Gastroesophageal sphincter (tissue), 3 donors: ENCODE measurements around the gene TP73.

Source experiments
- POLR2A ChIP-seq, 2 donors: fragments of 450-650 bp; IDR thresholded peaks; one replicate each; pipeline ENCODE4 v1.6.1; 2017; ENCODE audit warnings: antibody characterized with exemption in 2 of 2, mild to moderate bottlenecking in 2 of 2, moderate library complexity in 1 of 2
- POLR2AphosphoS5 ChIP-seq: sonication (generic); formaldehyde crosslinking; IDR thresholded peaks from one replicate; pipeline ENCODE4 v1.6.1; 2017; ENCODE audit warnings: antibody characterized with exemption
- TF ChIP-seq, protein P1 (sequence below), 4 experiments: fragments of 200-600 bp in 2 of 4; fragments of 450-650 bp in 2 of 4; sonication (generic) in 1 of 4; IDR thresholded peaks; one replicate each; pipeline ENCODE4 v1.5.1; 2017 to 2019; ENCODE audit warnings: antibody characterized with exemption in 4 of 4, mild to moderate bottlenecking in 2 of 4, moderate library complexity in 2 of 4

DNA sequence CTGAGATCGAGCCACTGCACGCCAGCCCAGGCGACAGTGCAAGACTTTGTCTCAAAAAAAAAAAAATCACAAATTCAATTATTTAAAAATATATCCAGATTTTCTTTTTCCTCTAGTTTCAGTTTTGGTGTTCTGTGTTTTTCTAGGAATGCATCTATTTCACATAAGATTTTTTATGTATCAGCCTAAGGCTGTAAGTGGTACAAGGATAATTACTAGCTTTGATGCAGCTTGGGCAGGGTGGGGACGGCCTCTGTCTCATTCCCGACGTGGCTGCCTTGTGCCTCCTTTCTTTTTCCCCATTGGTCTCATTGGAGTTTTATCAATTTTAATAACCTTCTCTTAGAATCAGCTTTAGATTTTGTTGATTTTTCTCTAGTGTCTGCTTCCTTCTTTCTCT is 106.8 kb downstream of the TP73 start:
- TF ChIP-seq, protein P1, sequence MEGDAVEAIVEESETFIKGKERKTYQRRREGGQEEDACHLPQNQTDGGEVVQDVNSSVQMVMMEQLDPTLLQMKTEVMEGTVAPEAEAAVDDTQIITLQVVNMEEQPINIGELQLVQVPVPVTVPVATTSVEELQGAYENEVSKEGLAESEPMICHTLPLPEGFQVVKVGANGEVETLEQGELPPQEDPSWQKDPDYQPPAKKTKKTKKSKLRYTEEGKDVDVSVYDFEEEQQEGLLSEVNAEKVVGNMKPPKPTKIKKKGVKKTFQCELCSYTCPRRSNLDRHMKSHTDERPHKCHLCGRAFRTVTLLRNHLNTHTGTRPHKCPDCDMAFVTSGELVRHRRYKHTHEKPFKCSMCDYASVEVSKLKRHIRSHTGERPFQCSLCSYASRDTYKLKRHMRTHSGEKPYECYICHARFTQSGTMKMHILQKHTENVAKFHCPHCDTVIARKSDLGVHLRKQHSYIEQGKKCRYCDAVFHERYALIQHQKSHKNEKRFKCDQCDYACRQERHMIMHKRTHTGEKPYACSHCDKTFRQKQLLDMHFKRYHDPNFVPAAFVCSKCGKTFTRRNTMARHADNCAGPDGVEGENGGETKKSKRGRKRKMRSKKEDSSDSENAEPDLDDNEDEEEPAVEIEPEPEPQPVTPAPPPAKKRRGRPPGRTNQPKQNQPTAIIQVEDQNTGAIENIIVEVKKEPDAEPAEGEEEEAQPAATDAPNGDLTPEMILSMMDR (IDR thresholded peaks at IDR 0.05) = no peak
- TF ChIP-seq POLR2AphosphoS5 (no peak), POLR2A (IDR thresholded peaks at IDR 0.05) (no peak)
